CD4-positive, alpha-beta T cell treated with Interleukin-1 beta for 1 hour (primary cell): ENCODE results near the gene KCNK7.
A peak's percentile ranks its signal among the peaks of the same experiment; 100 is the strongest.

ENCODE experiments used
- DNase-seq, 2 donors: peaks; one replicate each; pipeline ENCODE4 v3.0.0-alpha.2; 2020 to 2022

Gene KCNK7

DNA sequence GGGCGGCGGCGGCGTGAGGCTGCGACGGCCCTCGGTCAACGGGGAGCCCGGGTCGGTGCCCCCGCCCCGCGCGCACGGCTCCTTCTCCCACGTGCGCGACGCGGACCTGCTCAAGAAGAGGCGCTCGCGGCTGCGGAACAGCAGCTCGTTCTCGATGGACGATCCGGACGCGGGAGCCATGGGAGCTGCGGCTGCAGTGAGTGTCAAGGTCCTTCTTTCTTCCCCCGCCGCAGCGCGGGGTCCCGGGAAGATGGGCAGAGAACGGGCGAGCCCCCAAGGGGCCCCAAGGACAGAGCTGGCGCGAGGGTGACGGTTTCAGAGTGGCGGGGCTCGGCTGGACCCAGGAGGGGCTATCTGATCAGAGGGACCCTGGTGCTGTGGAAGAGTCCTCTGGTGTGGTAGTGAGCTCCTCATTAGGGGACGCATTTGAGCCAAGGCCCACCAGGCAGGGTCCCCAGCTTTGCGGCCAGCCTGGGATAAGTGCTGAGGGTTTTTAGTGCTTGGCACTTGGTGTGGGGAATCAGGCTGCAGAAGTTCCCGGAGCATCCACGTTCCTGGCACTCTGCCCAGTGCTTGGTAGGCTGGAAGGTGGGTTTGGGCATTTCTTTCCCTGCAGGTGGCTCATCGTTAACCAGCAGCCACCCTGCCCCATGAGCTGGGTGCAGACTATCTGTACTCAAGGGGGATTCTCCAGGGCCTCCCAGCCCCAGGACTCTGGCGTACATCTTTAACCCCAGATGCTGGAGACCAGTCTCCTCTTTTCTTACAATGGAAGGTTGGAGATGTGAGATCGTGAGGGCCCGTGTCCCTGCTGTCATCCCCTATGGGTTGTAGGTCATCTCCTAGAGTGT is 10.0 kb downstream of the KCNK7 start:
- no peak for DNase-seq

DNA sequence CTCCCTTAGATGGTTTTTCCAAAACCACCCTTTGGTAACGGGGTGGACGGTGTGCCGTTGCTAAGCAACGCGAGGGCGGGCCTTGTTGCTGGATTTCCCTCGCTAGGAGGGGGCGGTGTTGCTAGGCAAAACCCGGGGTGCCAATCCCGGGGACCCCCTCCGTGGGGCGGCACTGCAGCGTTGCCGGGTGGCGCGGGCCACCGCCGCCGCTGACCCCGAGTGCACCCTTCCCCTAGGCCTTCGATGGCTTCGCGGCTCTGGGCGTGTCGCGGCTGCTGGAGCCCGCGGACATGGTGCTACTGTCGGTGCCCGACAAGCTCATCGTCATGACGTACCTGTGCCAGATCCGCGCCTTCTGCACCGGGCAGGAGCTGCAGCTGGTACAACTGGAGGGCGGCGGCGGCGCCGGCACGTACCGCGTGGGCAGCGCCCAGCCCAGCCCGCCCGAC is 10.9 kb downstream of the KCNK7 start:
- no peak for DNase-seq

DNA sequence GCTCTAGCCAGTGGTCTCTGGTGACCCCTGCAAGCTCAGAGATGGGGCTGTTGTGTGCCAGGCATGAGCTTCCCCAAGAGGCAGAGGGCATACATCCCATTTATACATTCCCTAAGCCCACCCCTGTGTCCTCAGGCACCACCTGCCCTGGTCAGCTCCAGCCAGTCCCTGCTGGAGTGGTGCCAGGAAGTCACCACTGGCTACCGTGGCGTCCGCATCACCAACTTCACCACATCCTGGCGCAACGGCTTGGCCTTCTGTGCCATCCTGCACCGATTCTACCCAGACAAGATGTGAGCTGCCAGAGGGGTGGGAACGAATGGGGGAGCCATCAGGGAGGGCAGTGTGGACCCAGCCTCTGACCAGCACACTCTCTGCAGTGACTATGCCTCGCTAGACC is 11.5 kb downstream of the KCNK7 start:
- DNase-seq, result no peak

DNA sequence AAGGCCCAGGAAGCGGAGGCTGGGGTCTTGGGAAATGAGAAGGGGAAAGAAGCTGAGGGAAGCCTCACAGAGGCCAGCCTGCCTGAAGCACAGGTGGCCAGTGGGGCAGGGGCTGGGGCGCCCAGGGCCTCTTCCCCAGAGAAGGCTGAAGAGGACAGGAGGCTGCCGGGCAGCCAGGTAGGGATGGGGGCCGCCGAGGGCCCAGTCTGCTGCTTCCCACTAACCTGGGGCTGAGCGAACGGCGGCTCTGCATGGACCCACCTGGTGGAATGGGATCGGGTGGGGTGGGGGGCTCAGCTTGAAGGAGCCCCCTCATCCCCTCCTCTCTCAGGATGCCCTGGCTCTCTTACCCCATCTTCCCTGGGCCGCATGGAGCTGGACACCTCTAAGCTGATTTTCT is 12.0 kb downstream of the KCNK7 start:
- no peak for DNase-seq

DNA sequence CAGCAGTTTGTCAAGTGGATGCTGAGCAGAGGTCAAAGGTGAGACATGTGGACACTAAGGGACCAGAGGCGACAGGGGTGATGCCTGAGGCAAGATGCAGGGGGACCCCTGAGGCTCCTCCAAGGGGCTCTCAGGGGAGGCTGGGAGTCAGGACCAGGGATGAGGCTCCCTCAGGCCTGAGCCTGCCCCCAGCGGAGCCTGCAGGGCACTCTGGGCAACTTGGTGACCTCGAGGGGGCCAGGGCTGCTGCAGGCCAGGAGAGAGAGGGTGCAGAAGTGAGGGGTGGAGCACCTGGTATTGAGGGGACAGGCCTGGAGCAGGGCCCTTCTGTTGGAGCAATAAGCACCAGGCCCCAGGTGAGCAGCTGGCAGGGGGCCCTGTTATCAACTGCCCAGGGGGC is 13.7 kb downstream of the KCNK7 start:
- no peak for DNase-seq

DNA sequence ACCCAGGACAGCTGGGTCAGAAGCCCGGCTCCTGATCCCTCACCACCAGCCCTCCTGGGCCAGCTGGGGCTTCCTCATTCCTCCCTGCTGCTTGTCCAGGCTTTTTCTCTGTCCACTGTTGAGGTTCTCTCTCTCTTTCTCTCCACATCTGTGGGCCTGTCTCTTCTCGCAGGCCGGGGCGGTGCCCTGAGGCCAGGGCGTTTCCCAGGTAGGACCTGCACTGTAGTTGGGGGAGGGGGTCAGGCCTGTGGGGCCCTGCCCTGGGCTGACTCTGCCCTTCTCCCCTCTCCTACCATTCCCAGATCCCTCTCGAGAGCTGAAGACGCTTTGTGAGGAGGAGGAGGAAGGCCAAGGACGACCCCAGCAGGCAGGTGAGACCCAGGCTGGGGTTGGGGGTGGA is 14.8 kb downstream of the KCNK7 start:
- no peak for DNase-seq

DNA sequence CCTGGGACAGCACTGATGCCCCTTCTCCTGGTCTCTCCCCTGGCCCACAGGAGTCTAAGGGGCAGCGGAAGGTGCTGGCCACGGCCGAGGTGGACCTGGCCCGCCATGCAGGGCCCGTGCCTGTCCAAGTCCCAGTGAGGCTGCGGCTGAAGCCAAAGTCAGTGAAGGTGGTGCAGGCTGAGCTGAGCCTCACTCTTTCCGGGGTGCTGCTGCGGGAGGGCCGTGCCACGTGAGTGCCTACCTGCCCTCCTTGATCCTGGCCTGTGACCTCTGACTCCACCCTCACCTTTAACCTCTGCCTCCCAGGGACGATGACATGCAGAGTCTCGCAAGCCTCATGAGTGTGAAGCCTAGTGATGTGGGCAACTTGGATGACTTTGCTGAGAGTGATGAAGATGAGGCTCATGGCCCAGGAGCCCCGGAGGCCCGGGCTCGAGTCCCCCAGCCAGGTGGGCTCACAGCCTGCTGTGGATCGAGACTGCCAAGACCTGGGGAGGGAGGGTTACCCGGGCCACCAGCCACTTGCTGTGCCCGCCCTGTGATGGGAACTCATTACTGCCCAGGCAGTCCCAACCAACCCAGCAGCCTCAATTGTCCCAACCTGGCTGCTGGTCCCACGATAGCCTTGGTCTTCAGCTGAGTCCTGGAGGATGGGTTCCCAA is 15.4 kb downstream of the KCNK7 start:
- DNase-seq, result no peak

DNA sequence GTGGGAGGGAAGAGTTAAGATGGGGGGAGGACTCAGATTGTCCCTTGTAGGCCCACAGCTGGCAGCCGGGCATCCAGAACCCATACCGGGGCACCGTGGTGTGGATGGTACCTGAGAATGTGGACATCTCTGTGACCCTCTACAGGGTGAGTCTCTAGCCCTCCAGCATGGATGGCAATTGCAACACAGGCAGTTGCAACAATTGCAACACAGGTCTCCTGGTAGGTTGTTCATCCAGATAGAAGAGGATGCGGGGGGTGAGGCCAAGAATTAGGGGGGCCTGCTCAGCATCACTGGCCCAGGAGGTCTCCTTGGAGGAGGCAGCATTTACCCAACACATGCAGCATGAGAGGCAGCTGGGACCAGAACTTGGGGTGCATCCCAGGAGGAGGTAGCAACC is 16.3 kb downstream of the KCNK7 start:
- DNase-seq, result no peak

DNA sequence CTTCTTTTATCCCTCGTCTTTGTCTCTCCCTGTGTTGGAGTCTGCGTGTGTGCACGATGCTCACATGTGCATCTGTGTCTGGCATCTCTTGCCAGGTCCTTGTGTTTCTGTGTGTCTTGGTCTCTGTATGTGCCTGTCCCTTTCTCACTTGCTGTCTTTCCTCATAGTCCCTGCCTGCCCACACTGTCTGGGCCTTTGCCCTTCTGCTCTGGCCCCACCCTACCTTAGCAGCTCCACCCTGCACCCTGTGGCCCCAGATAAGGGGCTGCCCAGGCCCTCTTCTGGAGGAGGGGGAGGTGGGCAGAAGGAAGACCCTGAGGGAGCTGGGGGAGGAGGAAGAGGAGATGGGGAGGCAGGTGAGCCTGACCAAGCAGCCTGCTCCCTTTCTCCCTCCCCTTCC is 16.9 kb downstream of the KCNK7 start:
- no peak for DNase-seq

DNA sequence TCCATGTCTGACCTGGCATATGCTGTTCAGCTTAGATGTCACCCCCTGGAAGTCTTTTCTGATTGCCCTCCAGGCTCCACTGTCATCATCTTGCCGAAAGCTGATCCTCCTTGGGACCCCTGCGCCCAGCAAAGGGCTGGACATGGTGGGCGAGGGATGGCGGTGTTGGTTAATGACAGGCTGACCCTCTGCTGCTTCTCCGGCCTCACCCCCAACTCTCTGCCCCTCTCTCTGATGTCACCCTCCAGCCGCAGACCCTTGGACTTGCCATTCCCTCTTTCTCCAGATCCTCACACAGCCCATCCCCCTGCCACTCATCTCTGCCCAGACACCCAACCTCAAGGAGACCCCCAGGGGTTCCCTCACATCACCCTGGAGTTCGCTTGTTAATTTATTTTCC is 17.5 kb downstream of the KCNK7 start:
- no peak for DNase-seq

DNA sequence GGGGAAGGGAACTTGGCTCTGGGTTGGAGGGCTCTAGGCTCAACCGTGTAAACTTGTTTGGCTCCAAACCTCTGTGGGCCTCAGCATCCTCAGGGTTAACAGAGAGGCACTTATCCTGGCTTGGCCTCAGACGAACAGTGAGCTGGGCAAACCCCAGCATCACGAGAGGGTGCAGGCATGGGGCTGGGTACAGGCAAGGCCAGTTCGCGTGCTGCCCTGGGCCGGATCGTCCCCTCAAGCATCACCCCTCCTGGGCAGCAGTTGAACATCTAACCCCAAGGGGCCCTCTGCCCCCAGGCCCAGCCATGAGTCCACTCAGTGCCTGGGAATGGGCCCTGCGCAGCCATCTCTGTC is 17.9 kb downstream of the KCNK7 start:
- DNase-seq, result no peak

DNA sequence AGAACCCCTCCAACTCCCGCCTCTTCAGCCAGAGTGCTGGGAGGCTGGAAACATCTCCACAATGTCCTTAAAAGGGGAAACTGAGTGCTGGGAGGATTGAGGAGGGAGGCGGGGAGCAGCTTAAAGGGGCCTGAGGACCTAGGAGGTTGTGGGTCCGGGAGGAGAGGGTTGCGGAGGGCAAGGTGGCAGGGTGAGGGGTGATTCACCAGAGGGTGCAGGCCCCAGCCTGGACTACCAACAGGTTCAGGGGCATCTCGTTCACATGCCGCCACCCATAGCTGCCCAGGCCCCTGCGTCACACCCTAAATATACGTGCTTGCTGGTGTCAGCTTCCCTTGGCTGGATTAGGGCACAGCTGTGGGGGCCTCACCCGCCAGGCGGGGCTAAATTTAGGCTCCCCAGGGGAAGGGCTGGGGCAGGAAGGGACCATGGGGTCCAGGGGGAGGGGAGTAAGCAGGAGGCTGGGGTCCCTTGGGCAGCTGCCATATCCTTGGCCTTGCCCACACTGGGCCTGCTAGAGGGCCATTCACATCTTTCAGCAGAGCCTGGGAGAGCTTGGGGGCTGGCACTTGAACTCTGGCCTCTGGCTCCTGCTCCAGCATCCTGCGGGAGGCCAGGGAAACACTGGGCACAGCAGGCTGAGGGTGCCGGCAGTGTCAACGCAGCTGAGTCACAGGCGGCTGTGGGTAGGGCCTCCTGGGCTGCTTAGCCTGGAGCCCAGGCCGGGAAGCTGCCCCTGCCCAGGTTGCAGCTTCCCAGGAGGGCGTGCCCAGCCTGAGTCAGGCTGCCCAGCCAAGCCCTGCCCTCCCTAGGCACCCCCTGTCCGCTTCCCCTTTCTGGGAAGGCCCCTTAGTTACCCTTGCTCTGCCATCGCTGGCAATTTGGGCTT is 18.5 kb downstream of the KCNK7 start:
- DNase-seq, result peak in 1 of 2 donors; percentile 83

DNA sequence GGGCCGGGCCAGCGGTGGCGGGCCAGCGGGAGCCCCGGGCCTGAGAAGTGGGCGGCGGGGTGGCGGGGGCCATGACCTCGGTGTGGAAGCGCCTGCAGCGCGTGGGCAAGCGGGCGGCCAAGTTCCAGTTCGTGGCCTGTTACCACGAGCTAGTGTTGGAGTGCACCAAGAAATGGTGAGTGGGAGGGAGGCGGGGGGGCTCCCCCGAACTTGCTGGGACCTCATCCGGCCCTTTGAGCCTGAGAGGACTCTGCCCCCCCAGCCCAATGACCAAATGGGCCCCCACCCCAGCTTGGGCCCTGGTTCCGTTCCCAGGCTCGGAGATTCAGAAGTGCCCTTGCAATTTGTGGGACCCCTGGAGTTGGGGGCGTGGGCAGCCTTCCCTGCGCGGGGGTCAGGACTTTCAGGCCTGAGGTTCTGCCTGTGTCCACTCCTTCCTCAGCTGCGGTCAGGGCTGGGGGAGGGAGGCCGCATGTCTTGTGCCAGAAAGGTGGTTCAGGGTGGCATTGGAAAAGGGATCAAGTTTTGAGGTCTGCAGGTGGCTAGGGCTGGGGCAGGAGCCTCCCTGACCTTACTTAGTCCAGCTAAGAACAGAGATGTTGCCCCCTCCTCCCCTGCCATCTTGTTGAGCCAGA is 19.3 kb downstream of the KCNK7 start:
- no peak for DNase-seq

DNA sequence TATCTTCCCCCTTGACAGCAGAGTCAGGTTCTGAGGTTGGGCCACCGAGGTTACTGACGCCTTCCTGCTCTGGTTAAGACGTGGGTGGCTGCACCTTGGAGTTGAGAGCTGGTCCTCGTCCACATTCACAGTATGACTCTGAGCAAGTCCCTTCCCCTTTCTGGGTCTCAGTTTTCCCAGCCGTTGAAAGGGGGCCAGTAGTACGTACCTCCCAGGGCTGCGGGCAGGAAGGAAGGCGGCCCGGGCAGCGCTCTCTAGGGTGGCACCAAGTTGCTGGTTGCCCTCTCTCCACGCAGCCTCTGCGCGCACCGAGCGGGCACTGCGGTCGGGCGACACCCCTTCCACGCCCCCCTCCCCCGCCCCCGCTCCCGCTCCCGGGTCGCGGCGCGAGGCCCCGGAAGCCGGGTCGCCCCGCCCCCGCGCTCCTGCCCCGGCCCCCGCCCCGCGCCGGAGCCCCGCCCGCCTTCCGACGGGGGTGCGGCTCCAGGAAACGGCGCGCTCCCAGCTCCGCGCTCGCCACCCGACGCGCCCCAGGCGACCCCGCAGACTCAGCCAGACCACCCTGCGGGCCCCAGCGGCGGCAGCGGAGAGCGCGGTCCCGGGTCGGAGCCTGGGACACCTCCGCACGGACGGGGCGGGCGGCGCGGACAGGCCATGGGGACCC is 19.9 kb downstream of the KCNK7 start, which contains the start of gene EHBP1L1:
Gene EHBP1L1 (plus strand): TSS at position 486 of the 664 bp plus-strand sequence. CDS start 250 bp downstream, outside the sequence.
- peak; percentile 86 for DNase-seq

DNA sequence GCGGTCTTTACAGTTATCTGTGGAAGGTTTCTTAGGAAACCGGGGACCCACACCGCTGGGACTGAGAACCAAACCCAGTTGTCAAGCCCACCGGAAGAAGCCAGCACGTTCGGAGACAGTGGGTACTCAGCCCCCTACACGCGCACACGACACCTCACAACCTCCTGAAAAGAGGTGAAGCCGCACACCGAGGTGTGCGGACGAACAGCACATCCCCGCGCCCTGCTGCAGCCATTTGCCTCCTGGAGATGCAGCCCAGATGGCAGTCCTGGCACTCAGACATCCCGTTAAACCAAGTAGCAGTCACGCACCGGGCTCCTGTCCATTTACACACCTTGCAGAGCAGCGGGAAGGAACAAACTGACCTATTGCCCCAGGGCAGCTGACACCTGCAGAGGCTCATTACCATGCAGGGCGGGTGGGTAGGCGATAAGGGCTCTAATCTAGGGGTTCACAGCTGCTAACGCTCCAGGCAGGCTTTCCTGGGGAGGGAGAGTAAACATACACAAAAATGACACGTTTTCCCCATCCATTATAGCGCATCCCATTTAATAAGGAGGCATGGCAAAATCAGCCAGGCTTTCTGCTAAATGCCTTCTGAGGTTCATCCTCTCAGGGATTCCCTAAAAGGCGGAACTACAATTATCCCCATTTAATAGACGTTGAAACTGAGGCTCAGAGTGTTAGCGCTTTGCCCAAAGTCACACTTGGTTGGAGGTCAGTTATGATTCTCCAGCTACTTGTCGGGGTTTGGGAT is 20.6 kb downstream of the KCNK7 start:
- DNase-seq, result peak in 1 of 2 donors; percentile 49

DNA sequence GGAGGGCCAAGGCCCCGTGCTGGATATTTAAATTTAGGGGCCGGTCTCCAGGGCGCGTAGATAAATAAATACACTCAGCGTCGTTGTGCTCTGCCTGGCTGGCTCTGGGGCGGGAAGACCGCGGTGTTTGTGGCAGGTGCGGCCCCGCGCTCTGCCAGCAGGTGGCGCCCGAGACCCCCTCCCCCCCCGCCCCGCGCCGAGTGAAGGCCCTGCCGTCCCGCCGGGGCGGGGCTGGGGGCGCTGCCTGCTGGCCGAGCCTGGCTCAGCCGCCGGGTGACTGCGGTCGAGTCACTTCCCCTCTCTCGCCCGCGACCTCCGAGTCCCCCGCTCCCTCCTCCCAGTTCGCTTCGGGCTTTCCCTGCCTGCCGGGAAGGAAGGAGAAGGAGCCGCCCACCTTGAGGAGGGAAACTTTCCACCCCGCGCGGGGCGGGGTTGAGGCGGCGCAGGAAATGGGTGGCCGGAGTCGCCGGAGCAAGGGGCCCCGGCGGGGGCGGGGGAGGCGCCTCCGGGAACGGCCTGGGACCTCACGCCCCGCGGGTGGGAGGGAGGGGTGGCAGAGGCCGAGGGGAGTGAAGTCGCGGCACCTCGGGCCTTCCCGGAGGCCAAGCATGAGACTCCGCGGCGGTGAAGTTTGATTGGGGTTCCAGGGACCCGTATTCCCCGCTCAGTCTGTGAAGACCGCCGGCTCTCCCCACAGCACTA is 21.3 kb downstream of the KCNK7 start:
- DNase-seq, result peak; percentile 94 to 95

DNA sequence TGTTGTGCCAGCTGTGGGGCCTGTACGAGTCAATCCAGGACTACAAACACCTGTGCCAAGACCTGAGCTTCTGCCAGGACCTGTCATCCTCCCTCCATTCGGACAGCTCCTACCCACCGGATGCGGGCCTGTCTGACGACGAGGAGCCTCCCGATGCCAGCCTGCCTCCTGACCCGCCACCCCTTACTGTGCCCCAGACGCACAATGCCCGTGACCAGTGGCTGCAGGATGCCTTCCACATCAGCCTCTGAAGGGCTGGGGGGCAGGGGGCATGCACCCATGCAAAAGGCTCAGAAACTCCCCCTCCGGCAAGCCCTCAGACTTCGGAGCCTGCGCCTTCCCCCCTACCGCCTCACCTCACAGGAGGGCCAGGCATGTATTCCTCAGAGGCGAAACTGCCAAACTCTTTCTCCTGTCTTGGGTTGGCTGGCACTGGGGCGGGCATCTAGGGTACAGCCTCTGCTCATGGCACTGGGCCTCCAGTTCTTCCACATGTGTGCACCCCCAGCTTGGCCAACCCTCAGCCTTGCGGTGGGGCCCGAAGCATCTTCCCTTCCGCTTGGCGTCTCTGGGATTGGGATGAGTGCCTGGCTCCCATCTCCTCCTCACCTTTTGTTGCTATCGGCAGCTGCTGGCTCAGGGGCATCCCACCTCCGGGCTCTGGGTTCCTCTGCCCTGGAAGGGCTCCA is 22.1 kb downstream of the KCNK7 start:
- no peak for DNase-seq

DNA sequence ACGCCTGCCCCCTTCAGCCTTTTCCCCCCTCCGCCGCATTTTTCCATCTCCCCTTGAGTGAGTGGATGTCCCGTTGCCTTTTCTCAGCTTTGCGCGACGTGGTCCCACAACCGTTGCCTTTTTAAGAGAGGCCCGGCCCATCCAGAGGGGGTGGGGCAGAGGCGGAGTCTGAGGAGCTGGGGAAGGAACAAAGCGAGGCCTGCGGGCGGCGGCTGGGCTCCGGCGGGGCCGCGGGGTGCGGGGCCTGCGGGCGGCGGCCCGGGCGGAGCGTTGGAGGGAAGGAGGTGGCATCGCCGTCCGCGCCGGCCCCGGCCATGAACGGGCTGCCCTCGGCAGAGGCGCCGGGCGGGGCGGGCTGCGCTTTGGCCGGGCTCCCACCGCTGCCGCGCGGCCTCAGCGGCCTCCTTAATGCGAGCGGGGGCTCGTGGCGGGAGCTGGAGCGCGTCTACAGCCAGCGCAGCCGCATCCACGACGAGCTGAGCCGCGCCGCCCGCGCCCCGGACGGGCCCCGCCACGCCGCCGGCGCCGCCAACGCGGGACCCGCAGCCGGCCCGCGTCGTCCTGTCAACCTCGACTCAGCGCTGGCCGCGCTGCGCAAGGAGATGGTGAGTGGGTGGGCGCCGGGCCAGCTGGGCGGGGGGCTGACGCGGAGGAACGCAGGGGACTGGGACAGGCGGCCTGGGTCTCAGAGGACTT is 23.1 kb downstream of the KCNK7 start, which contains the start of gene FAM89B:
Gene FAM89B (plus strand): TSS at position 183 of the 696 bp plus-strand sequence. CDS start 132 bp downstream, at position 315.
- peak; percentile 88 to 91 for DNase-seq

DNA sequence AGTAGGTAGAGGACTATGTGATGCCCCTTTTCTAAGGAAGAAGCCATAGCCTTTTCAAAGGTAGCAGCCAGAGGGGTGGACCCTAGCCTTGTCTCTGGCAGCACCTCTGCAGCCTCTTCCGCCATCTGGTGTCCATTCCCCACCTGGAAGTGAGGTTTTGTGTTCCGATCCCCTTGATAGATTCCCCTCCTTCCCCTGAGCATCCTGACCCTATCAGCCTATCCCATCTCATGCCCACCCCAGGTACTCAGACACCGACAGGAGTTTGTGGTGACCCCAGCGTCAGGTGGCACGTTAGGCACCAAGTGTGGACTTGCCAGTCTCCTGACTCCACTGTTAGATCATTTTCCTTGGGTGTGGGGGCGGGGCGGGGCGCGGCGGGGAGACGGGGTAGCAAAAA is 23.7 kb downstream of the KCNK7 start:
- no peak for DNase-seq
